Thyroid gland (tissue), 4 donors: Measurements from ENCODE around the gene ADAMTS17. TPM values are rescaled to one million over a fixed set of nuclear protein-coding genes. Genes with fewer than 3 reads are reported as not detected.

Experiments used
- DNase-seq, 2 donors: peaks; one replicate each; pipeline ENCODE4 v3.0.0-alpha.2; 2019
- H3K27ac ChIP-seq, 3 donors: fragments of 200-600 bp; sonication (generic); 1 replicate in 2 of 3; 2 replicates in 1 of 3; pipeline ENCODE4 v1.5.1; 2016 to 2019; ENCODE audit warnings: mild to moderate bottlenecking in 1 of 3, moderate library complexity in 1 of 3
- H3K27me3 ChIP-seq: fragments of 200-600 bp; sonication (generic); one replicate; pipeline ENCODE4 v1.5.1; 2019
- H3K36me3 ChIP-seq, 2 donors: fragments of 200-600 bp; sonication (generic); one replicate each; pipeline ENCODE4 v1.5.1; 2016 to 2019
- H3K4me1 ChIP-seq, 2 donors: fragments of 200-600 bp; sonication (generic); one replicate each; pipeline ENCODE4 v1.5.1; 2017 to 2019
- H3K4me3 ChIP-seq, 3 donors: fragments of 200-600 bp; sonication (generic); replicated peaks in 1 of 3; 1 replicate in 2 of 3; 2 replicates in 1 of 3; pipeline ENCODE4 v1.5.1; 2016; ENCODE audit warnings: mild to moderate bottlenecking in 1 of 3
- H3K9me3 ChIP-seq: fragments of 200-600 bp; sonication (generic); one replicate; pipeline ENCODE4 v1.5.1; 2017
- CTCF ChIP-seq, 6 experiments: fragments of 200-600 bp in 3 of 6; fragments of 450-650 bp in 3 of 6; sonication (generic) in 3 of 6; IDR thresholded peaks; one replicate each; pipeline ENCODE4 v1.5.1; 2016 to 2019; ENCODE audit warnings: antibody characterized with exemption in 6 of 6, mild to moderate bottlenecking in 2 of 6, inconsistent platforms in 1 of 6, moderate library complexity in 1 of 6
- POLR2A ChIP-seq, 2 donors: fragments of 450-650 bp; IDR thresholded peaks; one replicate each; pipeline ENCODE4 v1.6.1; 2017; ENCODE audit warnings: antibody characterized with exemption in 2 of 2, mild to moderate bottlenecking in 2 of 2, moderate library complexity in 1 of 2
- WGBS, 2 donors: methylation state at CpG; one replicate each; pipeline ENCODE4 v1.1.5; 2017; 5-methylcytosine and 5-hydroxymethylcytosine counted together
- intact Hi-C: fragments of 100-400 bp; cut with DNase I; formaldehyde crosslinking; loops from one replicate; pipeline ENCODE4 v1.15.1; 2023
- total RNA-seq, 4 donors: library from RNA; depleted of rRNA; stranded (reverse); fragments of >200 nt; gene quantifications; one replicate each; pipeline ENCODE4 v1.2.3, GENCODE V29; 2016

ADAMTS17 gene
- total RNA-seq, 4 donors from 2014 or later = 3.5 to 667 (median 5.3) TPM

- DNase-seq = no peak
- peaks cover 0 to 25% of the 10 kb centered on the region in 2 donors for H3K4me1 ChIP-seq
- H3K36me3 ChIP-seq = no peaks in the 10 kb centered on the region
- H3K27me3 ChIP-seq = no peaks in the 10 kb centered on the region
- WGBS, 2 donors = 85 to 92% methylated on average over 5 of the region's 5 CpGs
- H3K9me3 ChIP-seq = no peaks in the 10 kb centered on the region
- intact Hi-C loops = no loop called here
- no peak overlapping the region for H3K27ac ChIP-seq
- no peak for TF ChIP-seq POLR2A (IDR thresholded peaks at IDR 0.05)
- no peak for TF ChIP-seq CTCF (IDR thresholded peaks at IDR 0.05)
- H3K4me3 ChIP-seq = no peak overlapping the region
Observed at GRCh38 chr15:100033140-100033857, 308.5 kb downstream of the ADAMTS17 start.

GRCh38 chr15:100032358-100033085 lies 309.3 kb downstream of the ADAMTS17 start:
- Histone ChIP-seq H3K4me3 (no peak overlapping the region), H3K27ac (no peak overlapping the region), H3K27me3 (no peaks in the 10 kb centered on the region), H3K9me3 (no peaks in the 10 kb centered on the region), H3K4me1 (peaks cover 0 to 25% of the 10 kb centered on the region in 2 donors), H3K36me3 (no peaks in the 10 kb centered on the region)
- intact Hi-C loops = no loop called here
- 82 to 88% methylated on average over 10 of the region's 10 CpGs for WGBS, 2 donors
- DNase-seq = no peak
- TF ChIP-seq CTCF (IDR thresholded peaks at IDR 0.05) (no peak), POLR2A (IDR thresholded peaks at IDR 0.05) (no peak)

GRCh38 chr15:100031665-100032357 lies 310.0 kb downstream of the ADAMTS17 start:
- no peak for TF ChIP-seq CTCF (IDR thresholded peaks at IDR 0.05)
- TF ChIP-seq POLR2A (IDR thresholded peaks at IDR 0.05) = no peak
- Histone ChIP-seq H3K4me3 (no peak overlapping the region), H3K4me1 (peaks cover 0 to 25% of the 10 kb centered on the region in 2 donors), H3K9me3 (no peaks in the 10 kb centered on the region), H3K36me3 (no peaks in the 10 kb centered on the region), H3K27ac (no peak overlapping the region), H3K27me3 (no peaks in the 10 kb centered on the region)
- 92 to 93% methylated on average over 10 of the region's 10 CpGs for WGBS, 2 donors
- intact Hi-C loops = no loop called here
- DNase-seq = no peak

- H3K9me3 ChIP-seq = no peaks in the 10 kb centered on the region
- 89 to 90% methylated on average over 9 of the region's 9 CpGs for WGBS, 2 donors
- no peak for TF ChIP-seq POLR2A (IDR thresholded peaks at IDR 0.05)
- TF ChIP-seq CTCF (IDR thresholded peaks at IDR 0.05) = no peak
- no peaks in the 10 kb centered on the region for H3K36me3 ChIP-seq
- intact Hi-C loops = no loop called here
- no peak overlapping the region for H3K27ac ChIP-seq
- DNase-seq = no peak
- no peaks in the 10 kb centered on the region for H3K27me3 ChIP-seq
- H3K4me1 ChIP-seq = peaks cover 0 to 25% of the 10 kb centered on the region in 2 donors
- no peak overlapping the region for H3K4me3 ChIP-seq
Observed at GRCh38 chr15:100030586-100031229, 311.1 kb downstream of the ADAMTS17 start.
